H9 (cell line): ENCODE results near the gene PRH2. TPM values are rescaled to one million over a fixed set of nuclear protein-coding genes. Genes with fewer than 3 reads are reported as not detected.

Experiments used
- DNase-seq: peaks from one replicate; pipeline ENCODE4 v3.0.0-alpha.2; 2017
- H2AFZ ChIP-seq: one replicate; pipeline ENCODE4 v1.6.1; 2013; ENCODE audit warnings: mild to moderate bottlenecking, low read length, control low read depth, moderate library complexity
- H2AK5ac ChIP-seq: 2 replicates; pipeline ENCODE4 v1.6.1; 2013; ENCODE audit warnings: low read length, control low read depth, mixed read lengths; ENCODE audit not compliant: insufficient read length
- H2BK120ac ChIP-seq: one replicate; pipeline ENCODE4 v1.6.1; 2013; ENCODE audit warnings: low read depth, mild to moderate bottlenecking, low read length, control low read depth, inconsistent platforms; ENCODE audit not compliant: poor library complexity, severe bottlenecking
- H2BK12ac ChIP-seq: 2 replicates; pipeline ENCODE4 v1.6.1; 2013; ENCODE audit warnings: low read length, control low read depth, mixed read lengths, low read depth; ENCODE audit not compliant: insufficient read length
- H2BK15ac ChIP-seq: 2 replicates; pipeline ENCODE4 v1.6.1; 2013; ENCODE audit warnings: low read depth, low read length, control low read depth
- H2BK20ac ChIP-seq: one replicate; pipeline ENCODE4 v1.6.1; 2013; ENCODE audit warnings: low read depth, mild to moderate bottlenecking, low read length, control low read depth, inconsistent platforms; ENCODE audit not compliant: poor library complexity, severe bottlenecking
- H2BK5ac ChIP-seq: 2 replicates; pipeline ENCODE4 v1.6.1; 2013; ENCODE audit warnings: low read length, control low read depth, mixed read lengths; ENCODE audit not compliant: insufficient read length
- H3K14ac ChIP-seq: 2 replicates; pipeline ENCODE4 v1.6.1; 2013; ENCODE audit warnings: low read length, control low read depth; ENCODE audit not compliant: insufficient read depth
- H3K18ac ChIP-seq: 2 replicates; pipeline ENCODE4 v1.6.1; 2013; ENCODE audit warnings: low read depth, mild to moderate bottlenecking, mixed read lengths, low read length, control low read depth; ENCODE audit not compliant: insufficient read length
- H3K23ac ChIP-seq: 2 replicates; pipeline ENCODE4 v1.6.1; 2013; ENCODE audit warnings: low read length, control low read depth, mixed read lengths, low read depth; ENCODE audit not compliant: insufficient read length
- H3K23me2 ChIP-seq: 2 replicates; pipeline ENCODE4 v1.6.1; 2013; ENCODE audit warnings: low read depth, mild to moderate bottlenecking, mixed read lengths, low read length, control low read depth; ENCODE audit not compliant: insufficient read length, poor library complexity, severe bottlenecking
- H3K27ac ChIP-seq: 2 replicates; pipeline ENCODE4 v1.5.1; 2013; ENCODE audit warnings: low read length, control low read depth, mixed read lengths, low read depth; ENCODE audit not compliant: insufficient read length
- H3K27me3 ChIP-seq: 2 replicates; pipeline ENCODE4 v1.6.1; 2013; ENCODE audit warnings: low read length, control low read depth, inconsistent platforms; ENCODE audit not compliant: insufficient read depth
- H3K4ac ChIP-seq: 2 replicates; pipeline ENCODE4 v1.6.1; 2013; ENCODE audit warnings: low read depth, mild to moderate bottlenecking, control low read depth, inconsistent platforms, low read length, moderate library complexity
- H3K4me1 ChIP-seq: 2 replicates; pipeline ENCODE4 v1.6.1; 2013; ENCODE audit warnings: low read length, control low read depth, inconsistent platforms; ENCODE audit not compliant: insufficient read depth
- H3K4me2 ChIP-seq: 2 replicates; pipeline ENCODE4 v1.6.1; 2013; ENCODE audit warnings: low read length, control low read depth, mixed read lengths; ENCODE audit not compliant: insufficient read length, insufficient read depth
- H3K56ac ChIP-seq: 2 replicates; pipeline ENCODE4 v1.6.1; 2013; ENCODE audit warnings: low read depth, mild to moderate bottlenecking, mixed read lengths, low read length, control low read depth; ENCODE audit not compliant: insufficient read length
- H3K79me1 ChIP-seq: 2 replicates; pipeline ENCODE4 v1.6.1; 2013; ENCODE audit warnings: low read depth, mild to moderate bottlenecking, moderate library complexity, low read length, control low read depth, inconsistent platforms; ENCODE audit not compliant: insufficient read depth, poor library complexity, severe bottlenecking
- H3K79me2 ChIP-seq: 2 replicates; pipeline ENCODE4 v1.6.1; 2013; ENCODE audit warnings: low read length, control low read depth, inconsistent platforms; ENCODE audit not compliant: insufficient read depth
- H3K9ac ChIP-seq: 2 replicates; pipeline ENCODE4 v1.6.1; 2013; ENCODE audit warnings: low read length, control low read depth, mixed read lengths; ENCODE audit not compliant: insufficient read length; ENCODE audit errors: extremely low read depth
- H3K9me3 ChIP-seq: one replicate; pipeline ENCODE4 v1.6.1; 2013; ENCODE audit warnings: low read depth, low read length, inconsistent platforms; ENCODE audit not compliant: control insufficient read depth
- H3T11ph ChIP-seq: one replicate; pipeline ENCODE4 v1.6.1; 2013; ENCODE audit warnings: mild to moderate bottlenecking, low read length, control low read depth, inconsistent platforms
- H4K20me1 ChIP-seq: one replicate; pipeline ENCODE4 v1.6.1; 2013; ENCODE audit not compliant: control insufficient read depth, insufficient read length, insufficient read depth
- H4K5ac ChIP-seq: 2 replicates; pipeline ENCODE4 v1.6.1; 2013; ENCODE audit warnings: low read depth, mild to moderate bottlenecking, mixed read lengths, low read length, control low read depth; ENCODE audit not compliant: insufficient read length
- H4K8ac ChIP-seq: replicated peaks from 2 replicates; pipeline ENCODE4 v1.6.1; 2013; ENCODE audit warnings: low read length, control low read depth, mixed read lengths, low read depth; ENCODE audit not compliant: insufficient read length
- H4K91ac ChIP-seq: 2 replicates; pipeline ENCODE4 v1.6.1; 2013; ENCODE audit warnings: low read depth, mild to moderate bottlenecking, moderate library complexity, mixed read lengths, low read length, control low read depth; ENCODE audit not compliant: insufficient read length
- H3K27ac Mint-ChIP-seq, 3 experiments: 2 replicates in 2 of 3; 3 replicates in 1 of 3; pipeline ENCODE4 v1.8.0; 2020 to 2021; ENCODE audit warnings: mixed read lengths in 3 of 3, mild to moderate bottlenecking in 1 of 3, moderate library complexity in 1 of 3
- H3K27me3 Mint-ChIP-seq: 2 replicates; pipeline ENCODE4 v1.8.0; 2021; ENCODE audit warnings: low read depth, mild to moderate bottlenecking, moderate library complexity, mixed read lengths
- H3K36me3 Mint-ChIP-seq, 3 experiments: 2 replicates in 2 of 3; 3 replicates in 1 of 3; pipeline ENCODE4 v1.8.0; 2020 to 2021; ENCODE audit warnings: low read depth in 3 of 3, mixed read lengths in 3 of 3; ENCODE audit not compliant: insufficient read depth in 1 of 3
- H3K4me1 Mint-ChIP-seq, 2 experiments: 2 replicates each; pipeline ENCODE4 v1.8.0; 2020; ENCODE audit warnings: mixed read lengths in 2 of 2
- H3K4me3 Mint-ChIP-seq, 2 experiments: 2 replicates in 1 of 2; 3 replicates in 1 of 2; pipeline ENCODE4 v1.8.0; 2020 to 2021; ENCODE audit warnings: mild to moderate bottlenecking in 2 of 2, mixed read lengths in 2 of 2, moderate library complexity in 1 of 2
- H3K9me3 Mint-ChIP-seq, 2 experiments: 2 replicates in 1 of 2; 3 replicates in 1 of 2; pipeline ENCODE4 v1.8.0; 2020; ENCODE audit warnings: mild to moderate bottlenecking in 2 of 2, mixed read lengths in 2 of 2, moderate library complexity in 1 of 2
- CTCF ChIP-seq: fragments of 200-600 bp; sonication (generic); conservative IDR thresholded peaks from 3 replicates; pipeline ENCODE4 v1.8.0; 2021; ENCODE audit warnings: antibody characterized with exemption, mild to moderate bottlenecking
- WGBS: extraction: QIAGEN DNeasy Blood & Tissue Kit; methylation state at CpG from one replicate; pipeline ENCODE4 v1.1.7; 2013; ENCODE audit warnings: missing lambda C conversion rate, low lambda C conversion rate, mixed read lengths; ENCODE audit not compliant: insufficient read length; ENCODE audit errors: extremely low coverage; 5-methylcytosine and 5-hydroxymethylcytosine counted together
- total RNA-seq: library from RNA; stranded (reverse); gene quantifications from 2 replicates; pipeline ENCODE4 v1.2.1, GENCODE V29; 2021

The PRH2 gene
- total RNA-seq, 1 experiment from 2014 or later, result not detected

DNA sequence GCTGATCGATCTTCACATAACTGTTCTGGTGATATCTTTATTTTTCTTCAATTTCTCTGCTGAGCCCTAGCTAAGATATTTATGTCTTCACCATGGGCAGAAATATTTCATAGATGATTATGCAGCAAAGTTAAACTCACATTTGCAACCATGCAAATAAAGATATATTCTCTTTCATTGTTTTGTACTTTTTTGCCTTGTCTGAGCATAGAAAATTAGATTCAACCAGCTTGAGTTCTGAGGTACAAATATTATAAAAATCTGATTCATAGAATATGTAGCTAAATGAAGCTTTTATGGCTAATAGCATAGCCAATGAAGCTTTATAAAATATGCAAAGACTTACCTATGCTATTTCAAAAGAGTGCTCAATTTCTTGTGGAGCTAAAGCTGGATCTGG lies 19.6 kb upstream of the PRH2 start, which contains the start of gene TAS2R13:
Gene TAS2R13 (minus strand): TSS at position 101 of the 400 bp plus-strand sequence. CDS start 264 bp downstream, outside the sequence.
- no peak within 1 kb of the TSS for H2AFZ ChIP-seq
- Mint-ChIP-seq H3K27me3 (no peaks in the 10 kb centered on the region), H3K9me3 (peaks cover 8 to 9% of the 10 kb centered on the region in 2 experiments), H3K4me3 (no peak within 1 kb of the TSS), H3K36me3 (peaks cover 8 to 13% (median 9%) of the 10 kb centered on the region in 3 experiments), H3K27ac (no peak within 1 kb of the TSS), H3K4me1 (peaks cover 0 to 3% of the 10 kb centered on the region in 2 experiments; a peak in 2 of 4 replicates)
- no peak within 1 kb of the TSS for H4K91ac ChIP-seq
- WGBS, result no CpG with 5 or more reads among the region's 1 CpG
- H2BK120ac ChIP-seq, result no peak within 1 kb of the TSS
- no peak within 1 kb of the TSS for H3K27ac ChIP-seq
- H3K23ac ChIP-seq, result no peak within 1 kb of the TSS
- H3T11ph ChIP-seq, result no peak within 1 kb of the TSS
- H3K9ac ChIP-seq, result no peak within 1 kb of the TSS
- no peak within 1 kb of the TSS for H3K14ac ChIP-seq
- H3K18ac ChIP-seq, result no peak within 1 kb of the TSS
- no peaks in the 10 kb centered on the region for H3K27me3 ChIP-seq
- no peaks in the 10 kb centered on the region for H3K79me2 ChIP-seq
- H4K20me1 ChIP-seq, result no peaks in the 10 kb centered on the region
- H2BK12ac ChIP-seq, result no peak within 1 kb of the TSS
- no peak within 1 kb of the TSS for H3K4ac ChIP-seq
- no peak for DNase-seq
- no peak within 1 kb of the TSS for H2BK5ac ChIP-seq
- H3K4me1 ChIP-seq, result no peaks in the 10 kb centered on the region
- no peak for TF ChIP-seq CTCF
- no peak within 1 kb of the TSS for H4K8ac ChIP-seq
- no peak within 1 kb of the TSS for H3K4me2 ChIP-seq
- H2AK5ac ChIP-seq, result no peak within 1 kb of the TSS
- no peak within 1 kb of the TSS for H3K56ac ChIP-seq
- H3K23me2 ChIP-seq, result no peaks in the 10 kb centered on the region
- H2BK15ac ChIP-seq, result no peak within 1 kb of the TSS
- H4K5ac ChIP-seq, result no peak within 1 kb of the TSS
- H3K79me1 ChIP-seq, result no peaks in the 10 kb centered on the region
- H3K9me3 ChIP-seq, result no peaks in the 10 kb centered on the region
- H2BK20ac ChIP-seq, result no peak within 1 kb of the TSS
